GM12892 (cell line): ENCODE measurements around the gene ANKRD39.

Experiments used
- POLR2A ChIP-seq: IDR thresholded peaks from 2 replicates; pipeline ENCODE4 v1.6.1; 2011; ENCODE audit warnings: low read depth, low read length, control low read depth
- TAF1 ChIP-seq: IDR thresholded peaks from 2 replicates; pipeline ENCODE4 v1.6.1; 2011; ENCODE audit warnings: low read depth, mild to moderate bottlenecking, control low read depth, low read length, borderline replicate concordance

DNA sequence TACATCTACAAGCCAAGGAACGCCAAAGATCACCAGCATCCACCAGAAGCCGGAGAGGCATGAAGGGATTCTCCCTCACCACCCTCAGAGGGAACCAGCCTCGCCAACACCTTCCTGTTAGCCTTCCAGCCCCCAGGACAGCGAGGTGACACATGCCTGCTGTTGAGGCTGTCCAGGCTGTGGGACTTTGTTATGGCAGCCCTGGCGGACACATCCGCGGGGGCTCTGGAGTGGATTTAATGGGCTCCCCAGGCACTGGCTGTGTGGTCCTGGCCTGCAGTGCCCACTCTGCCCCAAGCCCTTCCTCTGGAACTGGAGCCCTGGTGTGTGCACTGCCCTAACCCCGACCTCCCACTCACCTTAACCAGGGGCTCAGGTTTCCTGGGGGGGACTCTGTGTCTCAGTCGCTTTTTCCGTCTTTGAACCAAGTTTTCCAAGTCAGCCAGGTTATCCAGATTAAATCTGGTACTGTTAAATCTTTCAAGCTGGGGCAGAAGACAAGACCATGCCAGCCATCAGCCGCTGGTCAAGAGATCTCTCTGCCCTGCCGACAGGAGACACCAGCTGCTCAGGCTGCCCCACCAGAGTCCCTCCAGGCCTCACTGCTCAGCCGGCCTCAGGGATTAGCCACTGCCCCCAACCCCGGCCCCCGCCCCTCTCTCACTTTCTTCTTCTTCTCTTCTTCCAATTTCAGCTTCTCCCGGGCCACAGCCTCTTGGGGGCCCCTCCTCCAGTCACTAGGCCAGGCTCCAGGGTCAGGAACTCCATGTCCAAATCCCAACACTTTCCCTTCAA lies 15.9 kb downstream of the ANKRD39 start:
- TF ChIP-seq TAF1, result no peak
- no peak for TF ChIP-seq POLR2A
